PC-3 (cell line): Measurements from ENCODE around the gene EEF1AKMT4. TPM values are rescaled to one million over a fixed set of nuclear protein-coding genes. Genes with fewer than 3 reads are reported as not detected.

Source experiments
- ATAC-seq: fragments of 200-7000 bp; cut with Tn5 transposase; 2 replicates; pipeline ENCODE4 v1.9.1; 2020; ENCODE audit warnings: mild to moderate bottlenecking, moderate library complexity
- BruUV-seq: library from RNA; stranded (reverse); fragments of 400-500 nt; replicated peaks from 2 replicates; lab custom pipeline; 2021; lab: Mats Ljungman, UMichigan
- CTCF ChIA-PET: fragments of 300-600 bp; sonication (Branson Sonifier 250); formaldehyde crosslinking; loops from one replicate; lab custom pipeline; 2022; ENCODE audit warnings: antibody characterized with exemption; lab: Charles Lee
- POLR2A ChIA-PET: fragments of 300-600 bp; sonication (Branson Sonifier 250); formaldehyde crosslinking; loops from one replicate; lab custom pipeline; 2022; ENCODE audit warnings: antibody characterized with exemption; ENCODE audit not compliant: unreplicated experiment; lab: Charles Lee
- DNase-seq: peaks from one replicate; pipeline ENCODE4 v3.0.0-alpha.2; 2015
- H2AFZ ChIP-seq: fragments of 300-600 bp; sonication (generic); 2 replicates; pipeline ENCODE4 v1.6.0; 2016; ENCODE audit warnings: antibody characterized with exemption, low read length
- H3F3A ChIP-seq: fragments of 300-600 bp; sonication (generic); one replicate; pipeline ENCODE4 v1.6.0; 2017; ENCODE audit warnings: antibody characterized with exemption, low read length, control low read depth, mild to moderate bottlenecking; ENCODE audit not compliant: unreplicated experiment
- H3K27ac ChIP-seq: fragments of 300-600 bp; sonication (generic); 2 replicates; pipeline ENCODE4 v1.5.1; 2016; ENCODE audit warnings: mild to moderate bottlenecking, low read length
- H3K27me3 ChIP-seq: fragments of 300-600 bp; sonication (generic); 2 replicates; pipeline ENCODE4 v1.6.1; 2016; ENCODE audit warnings: low read length, mixed read lengths
- H3K36me3 ChIP-seq: fragments of 300-600 bp; sonication (generic); 2 replicates; pipeline ENCODE4 v1.6.1; 2016; ENCODE audit warnings: low read depth, mixed run types, low read length, mixed read lengths
- H3K4me1 ChIP-seq: fragments of 300-600 bp; sonication (generic); 2 replicates; pipeline ENCODE4 v1.5.1; 2016; ENCODE audit warnings: low read length; ENCODE audit not compliant: insufficient read depth
- H3K4me2 ChIP-seq: fragments of 300-600 bp; sonication (generic); 2 replicates; pipeline ENCODE4 v1.6.0; 2016; ENCODE audit warnings: low read length
- H3K4me3 ChIP-seq: fragments of 300-600 bp; sonication (generic); 2 replicates; pipeline ENCODE4 v1.5.1; 2016; ENCODE audit warnings: mild to moderate bottlenecking, low read length, mixed read lengths
- H3K79me2 ChIP-seq: fragments of 300-600 bp; sonication (generic); 2 replicates; pipeline ENCODE4 v1.6.1; 2017; ENCODE audit warnings: low read length, mixed read lengths
- H3K9ac ChIP-seq: fragments of 300-600 bp; sonication (generic); 2 replicates; pipeline ENCODE4 v1.6.0; 2016; ENCODE audit warnings: mild to moderate bottlenecking, low read length
- H3K9me2 ChIP-seq: fragments of 300-600 bp; sonication (generic); replicated peaks from 2 replicates; pipeline ENCODE4 v1.6.1; 2016; ENCODE audit warnings: mixed run types, low read length, mixed read lengths
- H3K9me3 ChIP-seq: fragments of 300-600 bp; sonication (generic); 2 replicates; pipeline ENCODE4 v1.6.1; 2016; ENCODE audit warnings: low read length, mixed read lengths
- H4K20me1 ChIP-seq: fragments of 300-600 bp; sonication (generic); 2 replicates; pipeline ENCODE4 v1.6.1; 2016; ENCODE audit warnings: low read length, mixed read lengths
- CTCF ChIP-seq: fragments of 300-600 bp; sonication (generic); conservative IDR thresholded peaks from 2 replicates; pipeline ENCODE4 v1.5.1; 2017; ENCODE audit warnings: antibody characterized with exemption, low read depth, mild to moderate bottlenecking, low read length
- EZH2 ChIP-seq: fragments of 300-600 bp; sonication (generic); IDR thresholded peaks from one replicate; pipeline ENCODE4 v1.6.1; 2017; ENCODE audit warnings: antibody characterized with exemption, mild to moderate bottlenecking, low read length; ENCODE audit not compliant: unreplicated experiment
- EZH2phosphoT487 ChIP-seq: fragments of 300-600 bp; sonication (generic); IDR thresholded peaks from 2 replicates; pipeline ENCODE4 v1.6.1; 2018; ENCODE audit warnings: mild to moderate bottlenecking, antibody characterized with exemption, low read length, borderline replicate concordance
- intact Hi-C: fragments of 100-400 bp; cut with micrococcal nuclease; formaldehyde crosslinking; loops from 2 replicates; pipeline ENCODE4 v1.9.0; 2023
- total RNA-seq: library from RNA; depleted of rRNA; stranded (reverse); fragments of >200 nt; gene quantifications from 2 replicates; pipeline ENCODE4 v1.2.3, GENCODE V29; 2014

The EEF1AKMT4 gene
- total RNA-seq, 1 experiment from 2014 or later, result 27.3 TPM

DNA sequence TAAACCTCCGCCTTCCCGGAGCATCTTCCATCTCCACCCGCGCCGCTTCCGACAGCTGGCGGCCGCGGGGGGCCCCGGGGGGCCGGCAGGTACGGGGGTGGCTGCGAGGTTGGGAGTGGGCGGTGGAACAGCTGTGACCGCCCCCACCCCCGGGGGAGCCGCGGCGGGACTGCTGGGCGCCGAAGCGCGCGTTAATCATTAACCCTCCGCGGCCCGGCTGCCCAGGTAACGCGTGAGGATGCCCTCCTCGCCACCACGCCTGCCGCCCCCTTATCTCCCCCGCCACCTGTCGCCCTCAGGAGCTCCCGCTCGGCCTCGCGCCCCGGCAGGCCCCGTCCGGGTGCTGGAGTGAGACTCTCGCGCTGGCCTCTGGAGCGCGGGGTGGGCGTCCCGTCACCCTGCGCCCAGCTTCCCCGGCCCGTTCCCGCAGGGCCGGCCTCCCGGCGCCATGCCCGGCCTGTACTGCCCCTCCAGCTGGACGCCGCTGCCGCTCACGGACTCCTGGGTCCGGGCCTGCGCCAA is 19.3 kb upstream of the EEF1AKMT4 start:
- Histone ChIP-seq H3K4me3 (peak overlapping the region; percentile 75), H3K36me3 (no peaks in the 10 kb centered on the region), H3K27ac (no peak overlapping the region), H3K4me1 (peaks cover 19% of the 10 kb centered on the region), H3K27me3 (peaks cover 10% of the 10 kb centered on the region), H2AFZ (peak overlapping the region; percentile 79), H3K9me3 (no peaks in the 10 kb centered on the region), H3F3A (no peaks in the 10 kb centered on the region), H3K4me2 (peak overlapping the region; percentile 99), H3K9me2 (no peaks in the 10 kb centered on the region), H3K9ac (no peak overlapping the region), H4K20me1 (no peaks in the 10 kb centered on the region), H3K79me2 (no peaks in the 10 kb centered on the region)
- ATAC-seq (no peak), DNase-seq (no peak)
- POLR2A ChIA-PET, result no interaction called here
- intact Hi-C loops, result loop anchor here (5.0 kb wide), 1 partner anchor 43 kb away; the partner anchor contains the start of gene ABCF3
- CTCF ChIA-PET, result no interaction called here
- BruUV-seq, result no TSS peak
- TF ChIP-seq CTCF, result no peak
- peak; percentile 35 for TF ChIP-seq EZH2

DNA sequence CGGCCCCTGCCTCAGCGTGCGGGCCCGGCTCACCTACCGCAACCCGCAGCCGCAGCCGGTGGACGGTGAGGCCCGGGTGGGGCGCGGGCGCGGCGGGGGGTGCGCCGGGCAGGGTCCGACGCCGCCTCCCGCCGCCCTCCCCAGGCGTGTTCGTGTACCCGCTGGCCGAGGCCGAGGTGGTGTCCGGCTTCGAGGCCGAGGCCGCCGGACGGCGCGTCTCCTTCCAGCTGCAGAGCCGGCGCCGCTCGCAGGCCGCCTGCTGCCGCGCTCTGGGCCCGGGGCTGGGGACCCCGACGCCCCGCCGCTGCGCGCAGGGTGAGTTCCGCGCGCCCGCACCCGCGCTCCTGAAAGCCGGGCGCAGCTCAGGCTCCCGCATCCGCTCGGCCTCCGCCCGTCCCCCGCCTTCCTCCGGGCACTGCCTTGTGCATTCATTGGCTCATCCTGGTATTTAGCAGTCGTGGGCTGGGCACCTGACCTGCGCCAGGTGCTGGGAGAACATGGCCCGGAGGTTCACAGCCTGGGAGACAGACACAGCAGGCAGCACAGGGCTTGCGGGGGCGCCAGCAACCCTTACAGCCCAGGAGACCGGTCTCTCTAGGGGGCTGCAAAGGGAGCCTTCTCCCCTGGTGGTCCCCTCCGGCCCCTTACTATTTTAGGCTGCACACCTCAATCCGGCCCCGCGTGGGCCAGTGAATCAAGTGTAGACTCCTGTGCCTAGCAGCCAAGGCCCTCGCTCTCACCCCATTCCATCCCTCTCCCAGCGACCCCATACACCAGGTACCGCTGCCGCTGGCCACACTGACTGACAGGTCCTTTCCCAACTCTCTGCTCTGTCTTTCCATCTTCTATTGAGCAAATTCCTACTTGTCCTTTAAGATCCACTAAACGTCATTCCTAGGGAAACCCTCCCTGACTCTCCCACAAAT is 18.6 kb upstream of the EEF1AKMT4 start:
- intact Hi-C loops, result loop anchor here (5.0 kb wide), 1 partner anchor 44 kb away; the partner anchor contains the start of gene ABCF3
- TF ChIP-seq CTCF, result no peak
- no peak for TF ChIP-seq EZH2
- no peak for TF ChIP-seq EZH2phosphoT487
- no peaks in the 10 kb centered on the region for H3K36me3 ChIP-seq
- no peak overlapping the region for H3K27ac ChIP-seq
- H3K79me2 ChIP-seq, result no peaks in the 10 kb centered on the region
- peak overlapping the region; percentile 79 for H2AFZ ChIP-seq
- CTCF ChIA-PET, result no interaction called here
- no peak overlapping the region for H3K9ac ChIP-seq
- peak; percentile 12; the same call in 1 of the 2 replicates for ATAC-seq
- H3K4me2 ChIP-seq, result peak overlapping the region; percentile 99
- no peaks in the 10 kb centered on the region for H3F3A ChIP-seq
- no TSS peak for BruUV-seq
- H3K9me3 ChIP-seq, result no peaks in the 10 kb centered on the region
- peaks cover 19% of the 10 kb centered on the region for H3K4me1 ChIP-seq
- peak; percentile 62 for DNase-seq
- H4K20me1 ChIP-seq, result no peaks in the 10 kb centered on the region
- POLR2A ChIA-PET, result no interaction called here
- H3K27me3 ChIP-seq, result peaks cover 10% of the 10 kb centered on the region
- H3K9me2 ChIP-seq, result no peaks in the 10 kb centered on the region
- peak overlapping the region; percentile 75 for H3K4me3 ChIP-seq

GRCh38 chr3:184231671-184232070 is 17.8 kb upstream of the EEF1AKMT4 start:
- BruUV-seq, result no TSS peak

More at GRCh38 chr3:184231671-184232070, 17.8 kb upstream of the EEF1AKMT4 start:
- no peaks in the 10 kb centered on the region for H3K79me2 ChIP-seq
- DNase-seq, result no peak
- no peaks in the 10 kb centered on the region for H3K36me3 ChIP-seq
- H3K27me3 ChIP-seq, result peaks cover 10% of the 10 kb centered on the region
- no peak overlapping the region for H3K4me2 ChIP-seq
- no peak overlapping the region for H3K9ac ChIP-seq
- no peaks in the 10 kb centered on the region for H3K9me2 ChIP-seq
- H3F3A ChIP-seq, result no peaks in the 10 kb centered on the region
- TF ChIP-seq CTCF (no peak), EZH2phosphoT487 (no peak), EZH2 (no peak)
- no peak overlapping the region for H2AFZ ChIP-seq
- no peak overlapping the region for H3K4me3 ChIP-seq
- H3K27ac ChIP-seq, result no peak overlapping the region
- ATAC-seq, result no peak
- H3K9me3 ChIP-seq, result no peaks in the 10 kb centered on the region
- intact Hi-C loops, result loop anchor here (5.0 kb wide), 1 partner anchor 44 kb away; the partner anchor contains the start of gene ABCF3
- no peaks in the 10 kb centered on the region for H4K20me1 ChIP-seq
- CTCF ChIA-PET, result no interaction called here
- POLR2A ChIA-PET, result no interaction called here
- H3K4me1 ChIP-seq, result peaks cover 19% of the 10 kb centered on the region
